ENCODE results near the gene C2CD2.

The C2CD2 gene

GRCh38 chr21:41953831-41954653 is at the start of gene C2CD2:
Gene C2CD2 (minus strand): TSS chr21:41954018. CDS start chr21:41953648, 370 bp downstream.
- TF ChIP-seq, protein P1, sequence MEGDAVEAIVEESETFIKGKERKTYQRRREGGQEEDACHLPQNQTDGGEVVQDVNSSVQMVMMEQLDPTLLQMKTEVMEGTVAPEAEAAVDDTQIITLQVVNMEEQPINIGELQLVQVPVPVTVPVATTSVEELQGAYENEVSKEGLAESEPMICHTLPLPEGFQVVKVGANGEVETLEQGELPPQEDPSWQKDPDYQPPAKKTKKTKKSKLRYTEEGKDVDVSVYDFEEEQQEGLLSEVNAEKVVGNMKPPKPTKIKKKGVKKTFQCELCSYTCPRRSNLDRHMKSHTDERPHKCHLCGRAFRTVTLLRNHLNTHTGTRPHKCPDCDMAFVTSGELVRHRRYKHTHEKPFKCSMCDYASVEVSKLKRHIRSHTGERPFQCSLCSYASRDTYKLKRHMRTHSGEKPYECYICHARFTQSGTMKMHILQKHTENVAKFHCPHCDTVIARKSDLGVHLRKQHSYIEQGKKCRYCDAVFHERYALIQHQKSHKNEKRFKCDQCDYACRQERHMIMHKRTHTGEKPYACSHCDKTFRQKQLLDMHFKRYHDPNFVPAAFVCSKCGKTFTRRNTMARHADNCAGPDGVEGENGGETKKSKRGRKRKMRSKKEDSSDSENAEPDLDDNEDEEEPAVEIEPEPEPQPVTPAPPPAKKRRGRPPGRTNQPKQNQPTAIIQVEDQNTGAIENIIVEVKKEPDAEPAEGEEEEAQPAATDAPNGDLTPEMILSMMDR (IDR thresholded peaks at IDR 0.05) = no peak

GRCh38 chr21:42003051-42003461 is 49.2 kb upstream of the C2CD2 start:
- TF ChIP-seq, protein P1 (IDR thresholded peaks at IDR 0.05) = no peak

- TF ChIP-seq, protein P1 (IDR thresholded peaks at IDR 0.05) = no peak
These were observed 48.7 kb upstream of the C2CD2 start for GRCh38 chr21:42002421-42002958.

DNA sequence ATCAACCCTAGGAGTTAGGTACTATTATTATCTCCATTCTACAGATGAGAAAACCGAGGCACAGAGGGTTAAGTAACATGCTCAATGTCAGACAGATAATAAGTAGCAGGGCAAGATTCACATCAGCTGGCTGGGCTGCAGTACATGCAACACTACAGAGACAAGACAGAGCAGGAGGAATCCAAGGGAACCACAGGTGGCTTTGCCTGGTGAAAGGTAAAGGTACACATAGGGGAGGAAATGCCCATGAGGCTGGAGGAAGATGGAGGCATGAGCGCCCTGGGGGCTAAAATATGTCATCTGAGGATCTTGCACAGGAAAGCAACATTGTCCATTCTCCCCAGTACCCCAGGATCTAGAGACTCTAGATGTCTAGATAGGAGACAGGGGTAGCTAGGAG is 48.0 kb upstream of the C2CD2 start:
- TF ChIP-seq, protein P1 (IDR thresholded peaks at IDR 0.05) = no peak

- TF ChIP-seq, protein P1 (IDR thresholded peaks at IDR 0.05) = no peak
These were observed 47.1 kb upstream of the C2CD2 start for GRCh38 chr21:42000908-42001307.

DNA sequence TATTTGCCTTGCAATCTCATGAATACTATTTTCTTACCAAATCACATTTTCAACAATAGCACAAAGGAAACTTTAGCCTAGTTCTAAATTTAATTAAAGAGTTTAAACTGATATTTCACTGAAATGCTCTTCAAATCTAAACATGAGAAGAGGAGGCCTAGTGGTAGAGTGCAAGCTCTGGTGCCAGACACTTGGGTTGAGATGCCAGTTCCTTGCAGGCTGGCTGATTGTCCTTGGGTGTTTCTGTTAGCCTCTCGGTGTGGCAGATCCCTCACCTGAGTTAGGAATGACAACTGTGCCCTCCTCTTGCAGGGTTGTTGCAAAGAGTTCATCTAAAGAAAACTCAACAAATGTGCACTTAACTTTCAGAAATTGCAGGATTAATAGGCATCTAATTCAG is 43.8 kb upstream of the C2CD2 start:
- TF ChIP-seq, protein P1 (IDR thresholded peaks at IDR 0.05) = no peak

GRCh38 chr21:41995577-41995976 is 41.8 kb upstream of the C2CD2 start:
- TF ChIP-seq, protein P1 (IDR thresholded peaks at IDR 0.05) = no peak
